NCI-H2029 (cell line): ENCODE data around the gene SOX8.

Experiments used
- DNase-seq: peaks from one replicate; lab custom pipeline; 2025; lab: John Stamatoyannopoulos, UW

Gene SOX8

DNA sequence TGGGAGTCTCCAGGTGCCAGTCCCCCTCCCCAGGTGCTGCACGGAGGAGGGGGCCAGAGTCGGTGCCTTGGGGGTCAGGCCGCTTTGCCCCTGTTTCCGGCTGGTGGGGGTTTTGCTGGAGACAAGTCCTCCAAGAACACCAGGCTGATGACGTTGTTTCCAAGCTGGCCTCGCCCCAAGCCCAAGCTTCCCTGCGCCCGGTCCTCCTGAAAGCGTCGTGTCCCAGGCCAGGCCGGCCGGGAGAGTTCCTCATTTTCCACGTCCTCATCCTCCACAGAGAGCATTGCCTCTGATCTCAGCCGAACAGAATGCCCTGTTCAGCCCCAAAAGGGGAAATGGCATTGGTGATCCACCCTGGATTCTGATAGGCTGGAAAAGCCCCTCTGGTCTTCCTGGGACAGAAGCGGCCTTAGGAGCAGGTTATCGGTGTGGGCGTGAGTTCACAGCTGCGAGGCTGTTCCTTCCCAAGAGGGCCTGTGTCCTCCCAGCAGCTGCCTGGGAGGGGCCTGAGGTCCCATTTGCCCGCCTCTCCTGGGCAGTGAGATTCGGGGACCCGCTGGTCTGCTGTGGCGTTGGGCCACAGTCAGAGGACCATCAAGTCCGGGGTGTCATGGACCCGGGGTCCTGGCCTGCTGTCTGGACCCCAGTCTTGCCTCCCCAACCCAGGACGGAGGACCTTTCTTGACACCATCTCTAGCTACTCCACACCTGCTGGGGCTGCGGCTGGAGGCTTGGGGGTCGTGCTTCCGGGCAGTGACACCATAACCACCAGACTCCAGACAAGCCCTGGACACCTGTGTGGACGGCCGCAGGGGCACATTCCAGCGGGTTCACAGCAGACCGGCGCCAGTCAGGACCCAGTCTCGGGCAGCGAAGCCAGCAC lies 7.1 kb downstream of the SOX8 start:
- no peak for DNase-seq

DNA sequence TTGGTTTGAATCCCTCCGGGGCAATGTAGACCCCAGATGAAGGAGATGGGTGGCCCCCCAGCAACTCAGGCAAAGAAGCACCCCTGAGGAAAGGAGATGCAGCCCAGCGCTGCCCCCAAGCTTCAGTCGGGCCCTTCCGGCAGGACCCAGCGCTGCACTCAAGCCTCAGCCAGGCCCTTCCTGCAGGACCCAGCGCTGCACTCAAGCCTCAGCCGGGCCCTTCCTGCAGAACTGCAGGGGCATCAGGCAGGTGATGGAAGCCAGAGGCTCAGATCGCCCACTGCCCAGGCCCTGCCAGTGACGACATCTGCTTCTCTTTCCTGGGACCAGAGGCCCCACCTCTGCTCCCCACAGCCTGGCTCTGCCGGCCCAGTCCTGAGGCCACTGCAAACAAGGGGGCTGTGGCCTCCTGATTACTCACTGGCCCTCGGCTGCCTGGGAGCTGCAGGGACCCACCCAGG lies 7.8 kb downstream of the SOX8 start:
- no peak for DNase-seq

DNA sequence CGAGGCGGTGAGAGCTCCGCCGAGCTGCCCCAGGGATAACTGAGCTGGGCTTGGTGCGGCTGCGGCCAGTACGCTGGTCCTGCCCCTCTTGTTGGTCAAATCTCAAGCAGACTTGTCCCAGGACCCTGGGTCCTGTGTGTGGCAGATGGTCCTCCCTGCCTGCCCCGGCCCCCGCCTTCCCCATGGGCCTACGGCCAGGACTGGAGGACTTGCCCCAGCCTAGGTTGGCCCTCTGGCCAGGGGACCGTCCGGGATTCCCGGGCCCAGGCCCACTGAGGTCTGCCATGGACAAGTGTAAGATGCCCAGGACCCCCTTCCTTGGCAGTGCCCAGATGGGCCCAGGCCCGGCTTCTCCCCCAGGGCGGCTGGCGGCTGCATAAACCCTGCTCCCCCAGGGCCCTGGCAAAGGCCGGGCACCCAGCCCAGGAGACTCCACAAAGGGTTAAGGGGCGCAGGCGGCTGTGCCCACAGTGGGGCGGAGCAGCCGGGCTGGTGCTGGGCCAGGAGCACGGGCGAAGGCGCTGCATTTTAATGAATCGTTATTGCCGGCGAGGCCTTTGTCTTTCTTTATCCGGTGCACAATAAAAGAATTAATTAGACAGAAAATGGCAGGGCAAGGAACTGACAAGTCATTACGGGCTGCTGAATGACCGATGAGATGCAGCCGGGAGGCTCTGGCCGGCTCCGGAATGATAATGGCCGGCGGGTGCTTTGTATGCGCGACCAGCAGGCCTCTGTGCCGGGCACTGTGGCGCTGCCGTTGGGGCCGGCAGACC lies 9.1 kb downstream of the SOX8 start:
- DNase-seq, result no peak

DNA sequence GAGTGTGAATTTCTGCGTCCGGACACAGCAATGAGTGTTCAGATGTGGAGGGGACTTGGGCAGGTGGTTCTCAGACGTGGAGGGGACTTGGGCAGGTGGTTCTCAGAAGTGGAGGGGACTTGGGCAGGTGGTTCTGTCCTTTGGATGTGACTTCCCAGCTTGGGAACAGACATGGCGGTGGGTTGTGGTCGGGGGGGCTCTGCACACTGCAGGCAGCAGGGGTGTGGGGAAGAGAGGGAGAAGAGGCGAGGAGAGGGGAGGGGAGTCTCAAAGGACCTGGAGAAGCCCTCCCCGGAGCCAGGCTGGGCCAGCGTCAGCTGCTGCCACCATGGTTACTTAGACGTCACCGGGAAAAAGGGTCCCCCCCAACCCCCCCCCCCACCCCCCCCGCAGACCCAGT lies 9.8 kb downstream of the SOX8 start:
- no peak for DNase-seq

DNA sequence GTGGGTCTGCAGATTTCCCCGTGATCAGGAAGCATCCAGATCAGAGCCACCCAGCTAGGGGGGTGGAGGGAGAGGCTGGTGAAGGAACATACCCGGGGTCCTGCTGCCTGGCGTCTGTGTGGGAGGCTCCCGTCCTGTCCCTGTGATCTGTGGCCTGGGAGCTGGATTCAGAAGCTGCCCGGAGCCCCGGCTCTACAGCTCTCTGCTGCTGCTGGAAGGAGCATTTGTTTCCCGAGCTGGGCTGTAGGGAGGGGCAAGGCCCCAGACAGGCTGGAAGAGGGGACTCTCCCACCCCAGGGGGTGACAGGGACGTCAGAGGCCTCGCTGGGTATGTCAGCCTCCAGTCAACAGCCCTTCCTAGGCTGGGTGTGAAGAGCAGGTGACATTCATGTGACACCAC lies 10.2 kb downstream of the SOX8 start:
- DNase-seq, result no peak

DNA sequence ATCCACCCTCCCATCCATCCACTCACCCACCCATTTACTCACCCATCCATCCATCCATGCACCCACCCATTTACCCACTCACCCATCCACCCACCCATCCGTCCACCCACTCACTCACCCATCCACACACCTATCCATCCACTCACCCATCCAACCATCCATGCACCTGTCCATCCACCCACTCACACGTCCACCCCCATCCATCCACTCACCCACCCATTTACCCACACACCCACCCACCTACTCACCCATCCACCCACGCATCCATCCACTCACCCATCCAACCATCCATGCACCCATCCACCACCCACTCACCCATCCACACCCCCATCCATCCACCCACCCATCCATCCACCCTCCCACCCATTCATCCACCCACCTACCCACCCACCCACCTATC lies 12.2 kb downstream of the SOX8 start:
- DNase-seq, result no peak

DNA sequence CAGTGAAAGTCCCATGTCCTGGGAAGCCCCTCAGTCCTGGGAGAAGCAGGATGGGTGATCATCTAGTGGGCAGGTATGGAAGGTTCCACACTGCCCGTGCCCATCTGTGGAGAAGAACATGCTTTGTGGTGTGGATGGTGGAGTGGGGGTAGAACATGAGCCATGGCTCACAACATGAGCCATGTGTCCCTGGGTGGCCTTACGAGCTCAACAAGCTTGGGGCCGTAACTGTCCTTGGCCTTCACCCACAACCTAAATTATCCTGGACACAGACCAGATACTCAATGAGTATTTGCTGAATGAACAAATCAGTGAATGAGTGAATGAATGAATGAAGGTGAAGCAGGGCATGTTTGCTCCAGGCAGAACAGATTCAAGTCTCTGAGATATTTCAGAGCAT lies 13.5 kb downstream of the SOX8 start:
- no peak for DNase-seq

DNA sequence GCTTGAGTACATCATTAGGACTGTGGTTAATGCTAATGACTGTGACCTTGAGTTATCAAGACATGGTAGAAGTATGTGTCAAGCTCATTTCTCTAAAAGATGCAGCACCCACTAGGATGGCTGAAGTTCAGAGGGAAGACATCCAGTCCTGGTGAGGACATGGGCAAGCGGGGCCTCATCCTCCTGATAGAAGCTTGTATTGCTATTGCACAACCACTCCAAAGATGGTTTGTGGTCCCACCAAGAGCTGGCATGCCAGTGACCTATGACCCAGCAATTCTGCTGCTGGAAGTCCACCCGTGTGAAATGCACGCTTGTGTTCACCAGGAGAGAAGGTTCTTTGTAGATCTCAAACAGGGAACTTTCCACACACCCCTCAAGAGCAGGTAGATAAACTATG lies 14.2 kb downstream of the SOX8 start:
- DNase-seq, result no peak

DNA sequence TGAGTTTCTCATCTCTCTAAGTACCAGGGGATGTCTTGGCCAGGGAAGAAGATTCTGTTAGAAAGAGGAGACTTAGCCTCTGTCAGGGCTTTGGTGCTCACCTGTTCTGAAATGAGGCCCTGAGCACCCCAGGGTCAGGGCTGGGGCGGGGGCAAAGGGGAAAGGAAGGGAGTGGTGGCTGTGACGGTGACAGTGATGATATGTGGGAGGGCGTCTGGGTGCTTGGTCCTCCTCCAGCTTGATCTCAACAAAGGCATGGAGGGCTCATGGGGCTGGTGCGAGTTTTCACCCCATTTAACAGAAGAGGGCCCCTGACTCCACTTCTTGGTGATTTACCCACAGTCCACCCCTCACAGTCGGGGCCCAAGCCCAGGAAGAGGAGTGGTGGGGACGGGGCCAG lies 15.1 kb downstream of the SOX8 start:
- DNase-seq, result no peak

DNA sequence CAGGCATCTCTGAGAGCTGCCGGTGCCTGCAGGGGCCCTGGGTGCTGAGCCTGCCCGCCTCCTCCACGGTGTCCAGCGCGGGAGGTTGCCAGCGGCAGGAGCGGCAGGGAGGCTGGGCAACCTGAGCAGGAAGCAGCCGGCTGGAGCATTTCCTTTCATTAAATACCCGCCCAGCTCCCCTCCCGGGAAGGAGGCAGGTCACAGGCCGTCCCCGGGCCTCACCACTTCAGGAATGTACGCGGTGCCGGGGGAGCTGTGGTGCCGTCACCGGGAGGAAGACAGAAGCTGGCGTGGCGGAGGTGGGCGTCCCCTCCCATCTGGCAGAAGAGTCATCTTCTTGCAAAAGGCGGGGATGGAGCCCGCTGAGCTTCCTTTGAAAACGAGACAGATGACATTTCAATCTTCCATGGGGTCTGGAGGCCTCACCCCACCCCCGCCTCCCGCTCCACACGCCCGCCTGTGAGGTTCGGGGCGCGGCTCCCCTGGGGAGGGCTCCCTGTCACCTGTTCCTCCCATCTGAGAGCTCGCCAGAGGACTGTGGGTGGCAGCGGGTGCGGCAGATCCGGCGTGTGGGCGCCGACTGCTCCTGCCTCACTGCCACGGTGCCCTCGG lies 16.0 kb downstream of the SOX8 start:
- DNase-seq, result peak; percentile 8

DNA sequence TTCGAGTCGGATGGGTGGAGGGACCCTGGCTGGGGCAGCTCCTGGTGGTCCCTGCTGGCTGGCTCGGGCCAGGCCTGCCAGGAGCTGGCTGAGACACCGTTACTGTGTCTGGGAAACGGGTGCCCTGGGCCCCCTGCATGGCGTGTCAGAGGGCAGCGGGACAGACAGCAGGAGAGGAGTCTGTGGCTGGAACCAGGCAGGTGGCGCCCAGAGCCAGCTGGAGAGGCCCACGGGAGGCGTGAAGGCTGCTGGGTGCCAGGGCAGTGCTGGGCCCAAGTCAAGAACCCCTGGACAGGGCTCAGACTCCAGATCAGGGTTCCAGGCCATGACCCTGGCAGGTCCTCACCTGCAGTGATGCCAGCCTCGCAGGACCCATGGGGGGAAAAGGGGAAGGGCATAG lies 16.6 kb downstream of the SOX8 start:
- no peak for DNase-seq

DNA sequence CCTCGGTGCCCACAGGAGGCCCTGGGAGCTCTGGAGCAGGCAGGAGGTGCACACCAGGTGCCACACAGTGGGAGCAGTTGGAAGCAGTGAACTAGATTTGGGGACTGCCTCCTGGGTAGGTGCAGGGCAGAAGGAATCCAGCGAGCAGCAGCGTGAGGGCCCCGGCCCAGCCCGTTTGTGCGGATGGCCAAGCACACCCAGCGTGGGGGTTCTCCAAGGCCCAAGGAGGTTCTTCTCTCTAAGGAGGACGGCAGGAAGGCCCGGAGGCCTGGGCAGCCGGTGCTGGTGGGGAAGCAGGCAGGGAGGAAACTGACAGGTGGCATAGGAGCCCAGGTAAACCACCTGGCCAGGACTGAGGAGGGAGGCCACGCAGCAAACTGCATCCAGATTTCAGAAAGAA lies 17.0 kb downstream of the SOX8 start:
- no peak for DNase-seq

DNA sequence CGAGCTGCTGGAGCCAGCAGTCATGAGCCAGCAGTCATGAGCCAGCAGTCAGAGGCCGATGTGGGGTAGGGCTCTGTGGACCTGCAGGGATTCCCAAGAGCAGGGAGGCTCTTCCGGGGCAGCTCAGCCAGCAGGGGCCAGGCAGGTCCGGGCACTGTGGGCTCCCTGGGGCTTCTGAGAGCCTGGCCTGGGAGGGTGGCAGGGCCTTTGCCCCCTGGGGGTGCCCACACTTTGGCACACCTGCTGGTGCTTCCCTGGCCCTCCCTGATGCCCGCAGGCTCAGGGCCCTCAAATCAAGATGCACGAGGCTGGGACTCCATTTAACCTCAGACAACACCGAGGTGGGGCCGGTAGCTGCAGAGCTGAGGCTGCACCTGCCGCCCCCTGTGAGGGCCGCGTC lies 18.1 kb downstream of the SOX8 start:
- no peak for DNase-seq

DNA sequence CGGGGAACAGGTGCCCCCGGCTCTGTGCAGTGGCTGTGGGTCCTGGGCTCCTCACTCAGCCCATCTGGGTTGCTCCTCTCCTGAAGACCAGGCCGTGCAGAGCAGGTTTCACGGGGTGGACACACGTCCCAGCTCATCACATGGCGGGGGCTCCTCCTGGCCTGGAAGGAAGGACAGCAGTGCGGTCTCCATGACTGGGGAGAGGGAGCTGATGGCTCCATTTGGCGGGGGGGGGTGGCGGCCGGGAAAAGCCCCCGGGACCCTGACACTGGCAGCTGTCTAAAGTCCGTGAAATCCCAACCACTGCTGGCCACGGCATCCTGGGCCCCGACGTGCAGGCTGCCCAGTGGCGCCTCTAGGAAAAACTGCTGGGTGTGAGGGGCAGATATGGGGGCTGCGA lies 19.0 kb downstream of the SOX8 start:
- no peak for DNase-seq

DNA sequence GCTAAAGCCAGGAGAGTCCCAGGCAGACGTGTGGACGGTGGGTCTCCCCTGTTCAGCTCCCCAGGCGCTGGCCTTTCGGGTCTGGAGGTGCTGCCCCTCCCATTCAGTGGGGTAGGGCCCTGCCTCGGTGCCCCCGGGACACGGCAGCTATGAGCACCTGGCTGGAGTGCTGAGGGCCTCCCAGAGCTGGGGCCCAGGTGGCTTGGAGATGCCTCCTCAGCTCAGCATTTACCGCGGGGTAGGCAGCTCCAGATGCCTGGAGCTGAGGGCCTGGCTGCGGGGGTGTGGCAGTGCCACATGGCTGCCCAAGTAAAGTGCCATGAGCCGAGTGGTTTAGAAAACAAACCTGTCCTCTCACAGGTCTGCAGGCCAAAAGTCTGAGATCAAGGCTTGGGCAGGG lies 19.5 kb downstream of the SOX8 start:
- no peak for DNase-seq

DNA sequence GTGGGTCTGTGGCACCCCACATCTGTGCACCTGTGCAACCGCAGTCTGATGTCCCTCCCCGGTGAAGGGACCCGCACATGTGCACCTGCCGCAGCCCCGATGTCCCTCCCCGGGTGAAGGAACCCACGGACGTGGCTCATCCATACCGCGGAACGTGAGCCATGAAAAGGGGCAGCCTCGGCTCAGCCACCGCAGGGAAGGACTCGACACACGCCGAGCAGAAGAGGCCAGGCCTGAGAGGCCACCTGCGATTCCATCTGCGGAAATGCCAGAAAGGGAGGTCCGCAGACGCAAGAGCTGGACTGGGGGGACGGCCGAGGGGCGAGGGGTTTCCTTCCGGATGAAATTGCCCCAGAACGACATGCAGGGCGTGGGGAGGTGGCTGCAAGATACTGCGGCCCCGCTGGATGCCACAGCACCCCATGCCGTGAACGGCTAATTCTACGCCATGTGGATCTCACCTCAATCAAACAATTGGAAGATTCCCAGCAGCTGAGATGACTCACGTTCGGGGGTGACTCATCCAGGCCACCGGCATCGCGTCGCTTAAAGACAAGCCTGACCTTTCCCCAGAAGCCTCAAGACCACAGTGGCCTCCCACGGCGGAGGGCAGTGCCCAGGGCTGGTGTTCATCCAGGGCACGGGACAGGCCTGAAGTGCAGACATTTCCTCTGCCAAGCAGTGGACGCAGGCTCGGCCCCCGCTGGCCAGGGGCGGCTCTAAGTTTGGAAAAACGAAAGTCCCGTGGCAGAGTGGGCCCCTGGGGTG lies 21.0 kb downstream of the SOX8 start:
- DNase-seq, result no peak

DNA sequence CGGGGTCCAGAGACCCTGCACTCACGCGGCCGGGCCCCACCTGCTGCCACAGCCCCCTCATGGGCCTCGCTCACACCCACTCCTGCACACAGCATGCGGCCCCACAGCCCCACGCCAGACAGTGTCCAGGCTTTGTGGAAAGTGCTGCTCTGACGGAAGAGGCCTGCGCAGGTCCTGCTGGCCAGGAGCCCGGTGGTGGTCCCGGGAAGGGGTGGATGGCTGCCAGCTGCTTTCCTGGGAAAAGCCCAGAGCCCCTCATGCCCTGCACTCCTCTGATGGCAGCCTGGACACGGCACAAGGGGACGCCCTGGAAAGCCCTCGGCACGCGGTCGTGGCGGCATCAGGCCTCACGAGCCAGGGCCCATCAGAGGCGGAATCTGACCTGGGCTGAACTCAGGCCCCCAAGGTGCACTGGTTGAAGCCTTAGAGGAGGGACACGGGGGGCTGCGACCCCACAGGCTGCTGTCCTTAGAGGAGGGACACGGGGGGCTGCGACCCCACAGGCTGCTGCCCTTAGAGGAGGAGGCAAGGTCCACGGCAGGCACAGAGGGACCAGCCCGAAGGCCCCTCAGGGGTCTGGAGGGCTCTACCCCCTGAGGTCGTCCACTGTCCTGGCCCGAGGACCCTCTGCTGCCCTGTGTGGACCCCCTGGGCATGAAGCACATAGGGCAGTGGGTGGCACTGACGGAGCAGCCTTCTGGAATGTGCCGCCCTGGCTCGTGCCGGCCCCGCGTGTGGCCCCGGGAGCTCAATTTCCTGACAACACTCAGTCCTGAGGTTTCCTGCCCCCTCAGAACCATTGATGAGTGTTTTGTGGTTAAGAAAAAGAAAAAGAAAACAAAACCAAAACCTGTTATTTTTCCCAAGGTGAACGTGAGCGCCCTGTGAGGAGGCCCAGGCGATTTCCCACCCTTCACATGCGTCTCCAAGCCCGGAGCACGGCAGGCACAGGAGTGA lies 22.1 kb downstream of the SOX8 start:
- no peak for DNase-seq

DNA sequence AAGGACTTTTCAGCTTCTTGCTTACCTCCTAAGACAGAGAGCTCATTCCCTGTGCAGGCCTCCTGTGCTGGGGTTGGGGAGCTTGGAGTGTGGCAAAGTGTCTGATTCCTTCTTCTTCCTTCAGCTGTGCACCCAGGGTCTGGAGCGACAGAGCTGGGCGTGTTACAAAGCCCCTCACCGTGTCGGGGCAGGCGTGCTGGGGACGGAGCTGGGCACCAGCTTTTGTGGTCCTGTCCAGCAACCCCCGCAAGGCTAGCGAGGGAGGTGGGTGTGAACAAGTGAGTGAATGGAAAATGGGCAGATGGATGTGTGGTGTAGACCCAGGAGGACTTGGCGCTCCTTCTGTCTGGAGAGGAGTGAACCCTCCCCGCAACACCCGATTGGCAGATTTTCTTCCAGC lies 23.7 kb downstream of the SOX8 start:
- DNase-seq, result no peak

DNA sequence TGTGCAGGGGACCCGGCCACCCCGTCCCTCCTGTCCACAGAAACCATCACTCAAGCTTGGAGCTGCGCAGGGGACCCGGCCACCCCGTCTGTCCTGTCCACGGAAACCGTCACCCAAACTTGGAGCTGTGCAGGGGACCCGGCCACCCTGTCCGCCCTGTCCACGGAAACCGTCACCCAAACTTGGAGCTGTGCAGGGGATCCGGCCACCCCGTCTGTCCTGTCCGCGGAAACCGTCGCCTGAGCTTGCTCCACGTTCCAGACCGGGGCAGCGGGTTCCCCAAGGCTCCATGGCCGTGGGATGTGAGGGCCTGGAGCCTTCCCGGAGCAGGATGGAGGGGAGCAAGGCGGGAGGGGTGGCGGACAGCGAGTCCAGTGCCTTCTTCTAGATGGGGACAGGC lies 25.2 kb downstream of the SOX8 start:
- DNase-seq, result no peak

DNA sequence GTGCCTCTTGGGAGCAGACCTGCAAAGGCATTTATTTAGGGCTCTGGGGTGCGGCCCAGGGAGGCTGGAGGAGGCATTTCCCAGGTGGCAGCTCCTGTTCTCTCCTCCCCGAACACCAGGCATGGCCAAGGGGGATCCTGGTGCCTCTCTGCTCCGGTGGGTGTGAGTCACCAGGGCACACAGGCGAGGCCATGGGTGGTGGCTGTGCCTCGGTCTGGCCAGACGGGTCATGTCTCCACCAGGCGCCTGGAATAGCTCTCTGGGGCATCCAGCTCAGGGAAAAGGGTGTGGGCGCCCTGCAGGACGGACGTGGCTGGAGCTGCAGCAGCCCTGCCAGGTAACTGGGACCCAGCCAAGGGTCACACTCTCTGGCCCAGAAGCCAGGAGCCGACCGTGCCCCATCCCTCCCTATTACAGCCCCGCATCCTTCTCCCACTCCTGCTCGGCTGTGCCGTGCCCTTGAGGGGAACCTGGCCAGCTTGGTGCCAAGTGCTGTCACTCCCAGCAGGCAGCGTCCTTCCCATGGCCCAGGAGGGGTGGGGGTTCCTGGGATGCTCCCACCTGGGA lies 25.8 kb downstream of the SOX8 start:
- DNase-seq, result no peak

DNA sequence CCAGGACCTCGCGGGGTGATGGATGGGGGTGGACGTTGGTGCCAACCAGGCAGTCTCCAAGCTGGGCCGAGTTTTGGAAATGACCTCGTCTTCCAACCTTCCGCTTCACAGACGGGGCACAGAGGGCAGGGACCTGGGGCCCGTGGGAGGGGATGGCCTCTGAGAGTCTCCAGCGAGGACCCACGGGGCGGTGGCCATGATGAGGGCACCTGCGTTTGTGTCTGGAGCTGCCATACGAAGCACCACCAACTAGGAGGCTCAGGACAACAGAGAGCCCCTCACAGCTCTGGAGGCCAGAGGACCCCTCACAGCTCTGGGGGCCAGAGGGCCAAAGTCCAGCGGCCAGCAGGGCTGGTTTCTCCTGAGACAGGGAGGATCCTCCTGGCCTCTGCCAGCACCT lies 26.5 kb downstream of the SOX8 start:
- DNase-seq, result no peak
